GM18868 (cell line): ENCODE measurements around the gene KIF1A.

Experiments
- ATAC-seq: cut with Tn5 transposase; IDR thresholded peaks from one replicate; pipeline ENCODE4 v1.9.1; 2021; ENCODE audit warnings: mild to moderate bottlenecking, moderate library complexity; ENCODE audit not compliant: unreplicated experiment

Gene KIF1A

GRCh38 chr2:240806006-240806405 is 14.0 kb downstream of the KIF1A start:
- ATAC-seq = no peak

- ATAC-seq = no peak
Measured at GRCh38 chr2:240803191-240803590, 16.8 kb downstream of the KIF1A start.

- no peak for ATAC-seq
Measured at GRCh38 chr2:240799033-240799820, 20.8 kb downstream of the KIF1A start.

- no peak for ATAC-seq
Measured at GRCh38 chr2:240798327-240798905, 21.6 kb downstream of the KIF1A start.

GRCh38 chr2:240797914-240798313 is 22.1 kb downstream of the KIF1A start:
- no peak for ATAC-seq

- ATAC-seq = no peak
Measured at GRCh38 chr2:240797500-240797895, 22.5 kb downstream of the KIF1A start.

GRCh38 chr2:240796543-240797499 is 23.2 kb downstream of the KIF1A start:
- no peak for ATAC-seq

GRCh38 chr2:240795916-240796510 is 24.0 kb downstream of the KIF1A start:
- no peak for ATAC-seq

- ATAC-seq = no peak
Measured at GRCh38 chr2:240795454-240795853, 24.6 kb downstream of the KIF1A start.

GRCh38 chr2:240794178-240794721 is 25.8 kb downstream of the KIF1A start:
- no peak for ATAC-seq

GRCh38 chr2:240793313-240794177 is 26.5 kb downstream of the KIF1A start:
- no peak for ATAC-seq

- no peak for ATAC-seq
Measured at GRCh38 chr2:240792629-240793312, 27.2 kb downstream of the KIF1A start.

- ATAC-seq = no peak
Measured at GRCh38 chr2:240791821-240792628, 28.0 kb downstream of the KIF1A start.

- no peak for ATAC-seq
Measured at GRCh38 chr2:240791221-240791800, 28.7 kb downstream of the KIF1A start.

- ATAC-seq = no peak
Measured at GRCh38 chr2:240790370-240791220, 29.4 kb downstream of the KIF1A start.

- ATAC-seq = no peak
Measured at GRCh38 chr2:240789501-240790369, 30.3 kb downstream of the KIF1A start.
